ENCODE measurements around the gene RTF1. TPM values are rescaled to one million over a fixed set of nuclear protein-coding genes. Genes with fewer than 3 reads are reported as not detected.
A peak's percentile ranks its signal among the peaks of the same experiment; 100 is the strongest.

The RTF1 gene
- total RNA-seq, 1 experiment from 2014 or later, result 49.5 TPM

DNA sequence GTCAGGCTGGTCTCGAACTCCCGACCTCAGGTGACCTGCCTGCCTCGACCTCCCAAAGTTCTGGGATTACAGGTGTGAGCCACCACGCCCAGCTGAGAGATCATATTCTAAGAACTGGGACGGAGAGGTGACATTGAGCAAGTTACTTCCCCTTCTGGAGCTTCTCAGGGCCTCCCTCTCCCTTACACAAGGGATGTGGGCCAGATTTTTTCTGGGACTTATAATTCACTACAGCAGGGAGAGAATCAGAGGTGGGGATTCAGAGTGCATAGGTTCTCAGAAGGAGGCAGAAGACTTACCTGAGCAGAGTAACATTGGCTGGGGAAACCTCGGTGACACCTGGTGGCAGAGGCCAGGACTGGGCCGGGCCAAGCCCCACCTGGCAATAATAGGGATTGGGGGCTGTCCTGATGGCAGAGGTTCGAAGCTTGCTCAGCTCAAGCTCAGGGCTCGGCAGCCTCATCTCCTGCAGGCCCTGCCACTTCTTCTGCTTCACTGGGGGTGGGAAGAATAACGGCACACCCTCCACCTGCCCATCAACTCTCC, 90.0 kb downstream of the RTF1 start:
- no peak overlapping the region for H3K27ac Mint-ChIP-seq
- H3K9me3 Mint-ChIP-seq, result no peaks in the 10 kb centered on the region; a peak in 2 of 5 replicates
- Histone ChIP-seq H3K79me1 (ENCODE audit: insufficient read depth, low read depth, low read length, poor library complexity, severe bottlenecking) (no peaks in the 10 kb centered on the region), H3K23ac (ENCODE audit: insufficient read length, low read depth, low read length) (no peak overlapping the region), H2BK120ac (ENCODE audit: low read depth, low read length, poor library complexity, severe bottlenecking) (no peak overlapping the region), H2BK5ac (ENCODE audit: insufficient read length, low read length) (no peak overlapping the region), H3K18ac (ENCODE audit: insufficient read length, low read depth, low read length) (no peak overlapping the region), H4K5ac (ENCODE audit: insufficient read length, low read depth, low read length) (no peak overlapping the region), H2BK15ac (ENCODE audit: low read depth, low read length) (no peak overlapping the region), H3K27me3 (ENCODE audit: insufficient read depth, low read length) (peaks cover 52% of the 10 kb centered on the region; the same call in 1 of the 2 replicates), H3K56ac (ENCODE audit: insufficient read length, low read depth, low read length) (no peak overlapping the region), H3K9ac (ENCODE audit: extremely low read depth, insufficient read length, low read length) (no peak overlapping the region), H3K4ac (ENCODE audit: low read depth, low read length) (no peak overlapping the region), H2BK20ac (ENCODE audit: low read depth, low read length, poor library complexity, severe bottlenecking) (no peak overlapping the region), H3K9me3 (ENCODE audit: control insufficient read depth, low read depth, low read length) (no peaks in the 10 kb centered on the region), H4K91ac (ENCODE audit: insufficient read length, low read depth, low read length) (no peak overlapping the region), H3T11ph (ENCODE audit: low read length) (no peak overlapping the region), H2BK12ac (ENCODE audit: insufficient read length, low read depth, low read length) (no peak overlapping the region), H3K23me2 (ENCODE audit: insufficient read length, low read depth, low read length, poor library complexity, severe bottlenecking) (peaks cover 2% of the 10 kb centered on the region), H2AFZ (ENCODE audit: low read length) (no peak overlapping the region), H3K4me1 (ENCODE audit: insufficient read depth, low read length) (no peaks in the 10 kb centered on the region), H3K14ac (ENCODE audit: insufficient read depth, low read length) (no peak overlapping the region), H4K20me1 (ENCODE audit: control insufficient read depth, insufficient read depth, insufficient read length) (no peaks in the 10 kb centered on the region), H2AK5ac (ENCODE audit: insufficient read length, low read length) (no peak overlapping the region), H4K8ac (replicated peaks; ENCODE audit: insufficient read length, low read depth, low read length) (no peak overlapping the region), H3K79me2 (ENCODE audit: insufficient read depth, low read length) (no peaks in the 10 kb centered on the region), H3K4me2 (ENCODE audit: insufficient read depth, insufficient read length, low read length) (no peak overlapping the region), H3K27ac (ENCODE audit: insufficient read length, low read depth, low read length) (no peak overlapping the region)
- WGBS (ENCODE audit: extremely low coverage, insufficient read length, low lambda C conversion rate), result no CpG with 5 or more reads among the region's 10 CpGs
- peaks cover 98% of the 10 kb centered on the region for H3K27me3 Mint-ChIP-seq (ENCODE audit: low read depth)
- no peak overlapping the region for H3K4me3 Mint-ChIP-seq
- DNase-seq, result peak; percentile 65
- H3K4me1 Mint-ChIP-seq, result peaks cover 4 to 19% of the 10 kb centered on the region in 2 experiments; a peak in 3 of 4 replicates
- TF ChIP-seq, protein P1, sequence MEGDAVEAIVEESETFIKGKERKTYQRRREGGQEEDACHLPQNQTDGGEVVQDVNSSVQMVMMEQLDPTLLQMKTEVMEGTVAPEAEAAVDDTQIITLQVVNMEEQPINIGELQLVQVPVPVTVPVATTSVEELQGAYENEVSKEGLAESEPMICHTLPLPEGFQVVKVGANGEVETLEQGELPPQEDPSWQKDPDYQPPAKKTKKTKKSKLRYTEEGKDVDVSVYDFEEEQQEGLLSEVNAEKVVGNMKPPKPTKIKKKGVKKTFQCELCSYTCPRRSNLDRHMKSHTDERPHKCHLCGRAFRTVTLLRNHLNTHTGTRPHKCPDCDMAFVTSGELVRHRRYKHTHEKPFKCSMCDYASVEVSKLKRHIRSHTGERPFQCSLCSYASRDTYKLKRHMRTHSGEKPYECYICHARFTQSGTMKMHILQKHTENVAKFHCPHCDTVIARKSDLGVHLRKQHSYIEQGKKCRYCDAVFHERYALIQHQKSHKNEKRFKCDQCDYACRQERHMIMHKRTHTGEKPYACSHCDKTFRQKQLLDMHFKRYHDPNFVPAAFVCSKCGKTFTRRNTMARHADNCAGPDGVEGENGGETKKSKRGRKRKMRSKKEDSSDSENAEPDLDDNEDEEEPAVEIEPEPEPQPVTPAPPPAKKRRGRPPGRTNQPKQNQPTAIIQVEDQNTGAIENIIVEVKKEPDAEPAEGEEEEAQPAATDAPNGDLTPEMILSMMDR (conservative IDR thresholded peaks at IDR 0.05), result peak; percentile 56
- no peaks in the 10 kb centered on the region for H3K36me3 Mint-ChIP-seq (ENCODE audit: insufficient read depth in 1 of 3, low read depth in 3 of 3)
